ENCODE results near the gene EPHA7. TPM values are rescaled to one million over a fixed set of nuclear protein-coding genes. Genes with fewer than 3 reads are reported as not detected.

The EPHA7 gene
- total RNA-seq, 4 donors from 2014 or later, result 0.60 to 1.3 (median 0.72) TPM

- Histone ChIP-seq H3K27ac (no peak overlapping the region), H3K27me3 (no peaks in the 10 kb centered on the region), H3K4me1 (no peaks in the 10 kb centered on the region), H3K9me3 (no peaks in the 10 kb centered on the region), H3K36me3 (no peaks in the 10 kb centered on the region), H3K4me3 (no peak overlapping the region)
- 69% methylated on average over 2 of the region's 2 CpGs for WGBS
- no peak for DNase-seq (ENCODE audit: low spot score in 2 of 2)
- no peak for TF ChIP-seq POLR2A (IDR thresholded peaks at IDR 0.05)
- TF ChIP-seq, protein P1, sequence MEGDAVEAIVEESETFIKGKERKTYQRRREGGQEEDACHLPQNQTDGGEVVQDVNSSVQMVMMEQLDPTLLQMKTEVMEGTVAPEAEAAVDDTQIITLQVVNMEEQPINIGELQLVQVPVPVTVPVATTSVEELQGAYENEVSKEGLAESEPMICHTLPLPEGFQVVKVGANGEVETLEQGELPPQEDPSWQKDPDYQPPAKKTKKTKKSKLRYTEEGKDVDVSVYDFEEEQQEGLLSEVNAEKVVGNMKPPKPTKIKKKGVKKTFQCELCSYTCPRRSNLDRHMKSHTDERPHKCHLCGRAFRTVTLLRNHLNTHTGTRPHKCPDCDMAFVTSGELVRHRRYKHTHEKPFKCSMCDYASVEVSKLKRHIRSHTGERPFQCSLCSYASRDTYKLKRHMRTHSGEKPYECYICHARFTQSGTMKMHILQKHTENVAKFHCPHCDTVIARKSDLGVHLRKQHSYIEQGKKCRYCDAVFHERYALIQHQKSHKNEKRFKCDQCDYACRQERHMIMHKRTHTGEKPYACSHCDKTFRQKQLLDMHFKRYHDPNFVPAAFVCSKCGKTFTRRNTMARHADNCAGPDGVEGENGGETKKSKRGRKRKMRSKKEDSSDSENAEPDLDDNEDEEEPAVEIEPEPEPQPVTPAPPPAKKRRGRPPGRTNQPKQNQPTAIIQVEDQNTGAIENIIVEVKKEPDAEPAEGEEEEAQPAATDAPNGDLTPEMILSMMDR (IDR thresholded peaks at IDR 0.05), result no peak
- no peak for TF ChIP-seq EP300 (IDR thresholded peaks at IDR 0.05)
- TF ChIP-seq POLR2AphosphoS5 (IDR thresholded peaks at IDR 0.05), result no peak
Observed at GRCh38 chr6:93294879-93295278, 124.5 kb downstream of the EPHA7 start.

DNA sequence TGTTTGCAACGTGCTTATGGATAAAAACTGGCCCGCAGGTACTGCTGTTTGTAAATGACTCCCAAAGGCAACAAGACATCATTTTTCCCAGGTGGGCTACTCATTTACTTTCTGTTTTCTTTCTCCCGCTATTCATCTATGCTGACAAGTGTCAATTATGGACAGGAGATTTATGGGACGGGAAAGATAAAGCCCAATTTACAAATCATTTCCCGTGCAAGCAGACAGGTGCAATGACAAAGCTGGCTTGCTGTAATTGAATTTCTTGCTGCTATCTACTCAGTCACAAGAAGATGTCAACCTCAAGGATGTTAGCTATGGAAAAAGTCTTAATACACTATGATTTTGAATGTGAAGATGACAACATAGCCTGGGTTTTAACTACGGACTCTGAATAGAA lies 125.5 kb downstream of the EPHA7 start:
- Histone ChIP-seq H3K9me3 (no peaks in the 10 kb centered on the region), H3K4me3 (no peak overlapping the region), H3K27me3 (no peaks in the 10 kb centered on the region), H3K27ac (no peak overlapping the region), H3K36me3 (no peaks in the 10 kb centered on the region), H3K4me1 (no peaks in the 10 kb centered on the region)
- TF ChIP-seq, protein P1 (IDR thresholded peaks at IDR 0.05), result no peak
- TF ChIP-seq POLR2A (IDR thresholded peaks at IDR 0.05) (no peak), POLR2AphosphoS5 (IDR thresholded peaks at IDR 0.05) (no peak), EP300 (IDR thresholded peaks at IDR 0.05) (no peak)
- WGBS, result 79% methylated on average over 6 of the region's 6 CpGs
- no peak for DNase-seq (ENCODE audit: low spot score in 2 of 2)

GRCh38 chr6:93293460-93293859 lies 125.9 kb downstream of the EPHA7 start:
- no peaks in the 10 kb centered on the region for H3K27me3 ChIP-seq
- DNase-seq (ENCODE audit: low spot score in 2 of 2), result no peak
- 76% methylated on average over 4 of the region's 4 CpGs for WGBS

GRCh38 chr6:93282521-93283031 lies 136.8 kb downstream of the EPHA7 start:
- WGBS, result 93% methylated on average over 6 of the region's 28 CpGs
- Histone ChIP-seq H3K9me3 (peaks cover 5% of the 10 kb centered on the region), H3K27me3 (no peaks in the 10 kb centered on the region), H3K4me1 (no peaks in the 10 kb centered on the region), H3K27ac (no peak overlapping the region), H3K36me3 (no peaks in the 10 kb centered on the region), H3K4me3 (no peak overlapping the region)
- no peak for TF ChIP-seq POLR2AphosphoS5 (IDR thresholded peaks at IDR 0.05)
- no peak for TF ChIP-seq POLR2A (IDR thresholded peaks at IDR 0.05)
- no peak for TF ChIP-seq EP300 (IDR thresholded peaks at IDR 0.05)
- TF ChIP-seq, protein P1 (IDR thresholded peaks at IDR 0.05), result no peak
- DNase-seq (ENCODE audit: low spot score in 2 of 2), result peak; percentile 44 to 73

More at GRCh38 chr6:93293460-93293859, 125.9 kb downstream of the EPHA7 start:
- TF ChIP-seq, protein P1 (IDR thresholded peaks at IDR 0.05), result no peak
- no peak for TF ChIP-seq POLR2AphosphoS5 (IDR thresholded peaks at IDR 0.05)
- no peak for TF ChIP-seq POLR2A (IDR thresholded peaks at IDR 0.05)
- no peak for TF ChIP-seq EP300 (IDR thresholded peaks at IDR 0.05)
- Histone ChIP-seq H3K27ac (no peak overlapping the region), H3K4me1 (no peaks in the 10 kb centered on the region), H3K9me3 (no peaks in the 10 kb centered on the region), H3K36me3 (no peaks in the 10 kb centered on the region), H3K4me3 (no peak overlapping the region)

DNA sequence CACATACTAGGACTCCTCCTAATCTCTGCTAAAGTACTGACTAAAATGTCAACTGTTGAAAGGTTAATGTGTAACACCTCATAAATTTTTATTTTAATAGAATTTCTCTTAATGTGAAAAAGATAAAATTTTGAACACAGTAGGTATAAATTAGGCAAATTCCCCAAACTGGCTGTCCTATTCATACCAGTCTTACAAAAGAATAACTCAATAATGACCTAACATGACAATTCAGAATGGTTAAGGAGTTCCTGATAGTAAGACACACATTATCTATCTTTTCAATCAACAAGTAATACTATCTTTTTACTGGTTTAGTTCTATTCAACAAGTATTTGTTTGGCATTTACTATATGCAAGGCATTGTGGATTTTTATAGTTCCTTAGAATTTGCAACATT lies 141.1 kb downstream of the EPHA7 start:
- no peaks in the 10 kb centered on the region for H3K36me3 ChIP-seq
- no peak overlapping the region for H3K27ac ChIP-seq
- H3K27me3 ChIP-seq, result no peaks in the 10 kb centered on the region
- no peak overlapping the region for H3K4me3 ChIP-seq
- TF ChIP-seq, protein P1 (IDR thresholded peaks at IDR 0.05), result no peak
- TF ChIP-seq EP300 (IDR thresholded peaks at IDR 0.05), result no peak
- no peak for TF ChIP-seq POLR2AphosphoS5 (IDR thresholded peaks at IDR 0.05)
- no peak for TF ChIP-seq POLR2A (IDR thresholded peaks at IDR 0.05)
- H3K4me1 ChIP-seq, result no peaks in the 10 kb centered on the region
- H3K9me3 ChIP-seq, result peaks cover 5% of the 10 kb centered on the region
- DNase-seq (ENCODE audit: low spot score in 2 of 2), result no peak
